ENCODE data around the gene CERT1. TPM values are rescaled to one million over a fixed set of nuclear protein-coding genes. Genes with fewer than 3 reads are reported as not detected.
"Not testable (repeated sequence)": the region's sequence is repeated elsewhere in the genome, so short reads cannot be mapped to it uniquely, and the experiment has no call there.

CERT1 gene
- total RNA-seq, 6 donors from 2014 or later: 22.3 to 79.3 (median 58.0) TPM

- peak within 1 kb of the TSS; percentile 85 to 98 (median 91) for H3K27ac ChIP-seq
- TF ChIP-seq EP300 (IDR thresholded peaks at IDR 0.05) (peak in 1 of 4 donors; percentile 74), CTCF (IDR thresholded peaks at IDR 0.05) (peak in 3 of 6 experiments; percentile 5 to 51 (median 41)), POLR2A (IDR thresholded peaks at IDR 0.05) (peak in 3 of 4 donors; percentile 65 to 90 (median 82)), POLR2AphosphoS5 (IDR thresholded peaks at IDR 0.05) (peak; percentile 63 to 97)
- DNase-seq (peak; percentile 95 to 99), ATAC-seq (ENCODE audit: low FRiP score in 2 of 2) (peak; percentile 99 to 100)
- no peaks in the 10 kb centered on the region for H3K36me3 ChIP-seq
- peak within 1 kb of the TSS; percentile 70 to 94 (median 88) for H3K4me3 ChIP-seq
- 0 to 1% methylated on average over 30 to 44 of the region's 56 CpGs for WGBS, 2 donors
- peaks cover 17 to 29% (median 19%) of the 10 kb centered on the region in 4 donors for H3K4me1 ChIP-seq
- no peaks in the 10 kb centered on the region for H3K9me3 ChIP-seq
- no peaks in the 10 kb centered on the region for H3K27me3 ChIP-seq
These were observed 174.7 kb downstream of the CERT1 start, which contains the start of gene HMGCR for GRCh38 chr5:75336615-75337336. Gene HMGCR (plus strand): TSS chr5:75337220. CDS start chr5:75342606, 5,386 bp downstream.

GRCh38 chr5:75335952-75336614 lies 175.3 kb downstream of the CERT1 start:
- H3K27me3 ChIP-seq: no peaks in the 10 kb centered on the region
- ATAC-seq (ENCODE audit: low FRiP score in 2 of 2) (peak; percentile 79 to 87), DNase-seq (peak in 1 of 2 donors; percentile 64)
- H3K27ac ChIP-seq: peak overlapping the region; percentile 85 to 98 (median 91)
- no peaks in the 10 kb centered on the region for H3K9me3 ChIP-seq
- 13 to 15% methylated on average over 12 of the region's 12 CpGs for WGBS, 2 donors
- TF ChIP-seq CTCF (IDR thresholded peaks at IDR 0.05): peak; percentile 12 to 76 (median 54)
- TF ChIP-seq POLR2A (IDR thresholded peaks at IDR 0.05): no peak
- peak overlapping the region; percentile 22 to 94 (median 80) for H3K4me3 ChIP-seq
- no peaks in the 10 kb centered on the region for H3K36me3 ChIP-seq
- peaks cover 17 to 28% (median 19%) of the 10 kb centered on the region in 4 donors for H3K4me1 ChIP-seq

GRCh38 chr5:75335486-75335885 lies 175.9 kb downstream of the CERT1 start:
- DNase-seq (no peak), ATAC-seq (ENCODE audit: low FRiP score in 2 of 2) (no peak)
- Histone ChIP-seq H3K4me1 (peaks cover 17 to 28% (median 19%) of the 10 kb centered on the region in 4 donors), H3K9me3 (no peaks in the 10 kb centered on the region), H3K36me3 (no peaks in the 10 kb centered on the region), H3K4me3 (no peak overlapping the region), H3K27ac (peak overlapping the region in 1 of 4 donors; percentile 94), H3K27me3 (no peaks in the 10 kb centered on the region)
- 79 to 83% methylated on average over 2 of the region's 2 CpGs for WGBS, 2 donors
- TF ChIP-seq CTCF (IDR thresholded peaks at IDR 0.05) (no peak), POLR2A (IDR thresholded peaks at IDR 0.05) (no peak), POLR2AphosphoS5 (IDR thresholded peaks at IDR 0.05) (no peak), EP300 (IDR thresholded peaks at IDR 0.05) (no peak)

- H3K4me3 ChIP-seq; H3K27ac ChIP-seq; H3K36me3 ChIP-seq; DNase-seq; ATAC-seq (ENCODE audit: low FRiP score in 2 of 2); H3K27me3 ChIP-seq; H3K9me3 ChIP-seq: not testable (repeated sequence)
- H3K4me1 ChIP-seq: peaks cover 13 to 23% (median 18%) of the 10 kb centered on the region in 4 donors
- whole genome bisulfite sequencing, 2 donors: 87 to 93% methylated on average over 9 to 10 of the region's 10 CpGs
These were observed 177.0 kb downstream of the CERT1 start for GRCh38 chr5:75334413-75334812.

- 97 to 98% methylated on average over 7 of the region's 23 CpGs for WGBS, 2 donors
- H3K27me3 ChIP-seq; ATAC-seq (ENCODE audit: low FRiP score in 2 of 2); H3K4me3 ChIP-seq; H3K27ac ChIP-seq; H3K9me3 ChIP-seq; H3K36me3 ChIP-seq: not testable (repeated sequence)
- peaks cover 10 to 22% (median 15%) of the 10 kb centered on the region in 4 donors for H3K4me1 ChIP-seq
- DNase-seq: peak in 1 of 2 donors; percentile 80
These were observed 177.7 kb downstream of the CERT1 start for GRCh38 chr5:75333759-75334158.
